Brain microvascular endothelial cell (primary cell): ENCODE results near the gene FGF22.

Source experiments
- DNase-seq: peaks from one replicate; pipeline ENCODE4 v3.0.0-alpha.2; 2020
- H3K27ac ChIP-seq: fragments of 250-450 bp; sonication (Bioruptor Pico); 2 replicates; pipeline ENCODE4 v1.5.1; 2020; ENCODE audit warnings: mild to moderate bottlenecking, moderate library complexity
- H3K27me3 ChIP-seq: fragments of 250-450 bp; sonication (Bioruptor Pico); replicated peaks from 2 replicates; pipeline ENCODE4 v1.5.1; 2020; ENCODE audit warnings: mild to moderate bottlenecking
- H3K36me3 ChIP-seq: fragments of 250-450 bp; sonication (Bioruptor Pico); replicated peaks from 2 replicates; pipeline ENCODE4 v1.5.1; 2020; ENCODE audit warnings: mild to moderate bottlenecking
- H3K4me3 ChIP-seq: 2 replicates; pipeline ENCODE4 v1.5.1; 2011; ENCODE audit warnings: low read depth, mild to moderate bottlenecking, control low read depth, low read length, moderate library complexity
- in situ Hi-C: cut with HindIII; loops from 2 replicates; pipeline ENCODE4 v1.10.0; 2017; ENCODE audit warnings: low sequenced_read_pairs, low pct_ligation_motif_present
- TF ChIP-seq, protein P1 (sequence below): IDR thresholded peaks from 2 replicates; pipeline ENCODE4 v1.5.1; 2011; ENCODE audit warnings: low read depth, mild to moderate bottlenecking, moderate library complexity, low read length, control low read depth, inconsistent platforms; ENCODE audit errors: missing control alignments

Gene FGF22

DNA sequence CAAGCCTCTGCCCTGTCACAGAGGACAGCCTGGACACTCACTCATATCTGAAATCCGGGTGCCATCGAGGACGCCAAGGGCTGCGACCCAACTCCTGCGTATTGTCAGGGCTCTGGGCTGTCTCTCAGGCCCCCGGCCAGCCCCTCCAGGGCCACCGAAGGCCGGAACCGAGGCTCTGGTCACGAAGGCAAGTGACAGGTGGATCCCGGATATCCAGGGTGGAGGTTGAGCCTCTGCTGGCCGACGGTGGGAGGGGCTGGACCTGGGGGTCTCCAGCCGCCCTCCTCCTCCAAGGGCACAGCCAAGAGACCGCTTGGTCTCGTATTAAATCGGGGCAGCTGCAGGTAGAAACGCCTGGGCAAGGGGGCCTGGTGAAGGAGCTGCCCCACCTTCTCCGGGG lies 17.9 kb downstream of the FGF22 start:
- in situ Hi-C loops: no loop called here
- DNase-seq: no peak
- H3K36me3 ChIP-seq: peaks cover 29% of the 10 kb centered on the region
- H3K27ac ChIP-seq: no peak overlapping the region
- no peak overlapping the region for H3K4me3 ChIP-seq
- TF ChIP-seq, protein P1, sequence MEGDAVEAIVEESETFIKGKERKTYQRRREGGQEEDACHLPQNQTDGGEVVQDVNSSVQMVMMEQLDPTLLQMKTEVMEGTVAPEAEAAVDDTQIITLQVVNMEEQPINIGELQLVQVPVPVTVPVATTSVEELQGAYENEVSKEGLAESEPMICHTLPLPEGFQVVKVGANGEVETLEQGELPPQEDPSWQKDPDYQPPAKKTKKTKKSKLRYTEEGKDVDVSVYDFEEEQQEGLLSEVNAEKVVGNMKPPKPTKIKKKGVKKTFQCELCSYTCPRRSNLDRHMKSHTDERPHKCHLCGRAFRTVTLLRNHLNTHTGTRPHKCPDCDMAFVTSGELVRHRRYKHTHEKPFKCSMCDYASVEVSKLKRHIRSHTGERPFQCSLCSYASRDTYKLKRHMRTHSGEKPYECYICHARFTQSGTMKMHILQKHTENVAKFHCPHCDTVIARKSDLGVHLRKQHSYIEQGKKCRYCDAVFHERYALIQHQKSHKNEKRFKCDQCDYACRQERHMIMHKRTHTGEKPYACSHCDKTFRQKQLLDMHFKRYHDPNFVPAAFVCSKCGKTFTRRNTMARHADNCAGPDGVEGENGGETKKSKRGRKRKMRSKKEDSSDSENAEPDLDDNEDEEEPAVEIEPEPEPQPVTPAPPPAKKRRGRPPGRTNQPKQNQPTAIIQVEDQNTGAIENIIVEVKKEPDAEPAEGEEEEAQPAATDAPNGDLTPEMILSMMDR: no peak
- no peaks in the 10 kb centered on the region for H3K27me3 ChIP-seq

GRCh38 chr19:658059-658839 lies 18.6 kb downstream of the FGF22 start:
- Histone ChIP-seq H3K27ac (no peak overlapping the region), H3K27me3 (no peaks in the 10 kb centered on the region), H3K36me3 (peaks cover 25% of the 10 kb centered on the region), H3K4me3 (no peak overlapping the region)
- in situ Hi-C loops: no loop called here
- TF ChIP-seq, protein P1: no peak
- DNase-seq: no peak

DNA sequence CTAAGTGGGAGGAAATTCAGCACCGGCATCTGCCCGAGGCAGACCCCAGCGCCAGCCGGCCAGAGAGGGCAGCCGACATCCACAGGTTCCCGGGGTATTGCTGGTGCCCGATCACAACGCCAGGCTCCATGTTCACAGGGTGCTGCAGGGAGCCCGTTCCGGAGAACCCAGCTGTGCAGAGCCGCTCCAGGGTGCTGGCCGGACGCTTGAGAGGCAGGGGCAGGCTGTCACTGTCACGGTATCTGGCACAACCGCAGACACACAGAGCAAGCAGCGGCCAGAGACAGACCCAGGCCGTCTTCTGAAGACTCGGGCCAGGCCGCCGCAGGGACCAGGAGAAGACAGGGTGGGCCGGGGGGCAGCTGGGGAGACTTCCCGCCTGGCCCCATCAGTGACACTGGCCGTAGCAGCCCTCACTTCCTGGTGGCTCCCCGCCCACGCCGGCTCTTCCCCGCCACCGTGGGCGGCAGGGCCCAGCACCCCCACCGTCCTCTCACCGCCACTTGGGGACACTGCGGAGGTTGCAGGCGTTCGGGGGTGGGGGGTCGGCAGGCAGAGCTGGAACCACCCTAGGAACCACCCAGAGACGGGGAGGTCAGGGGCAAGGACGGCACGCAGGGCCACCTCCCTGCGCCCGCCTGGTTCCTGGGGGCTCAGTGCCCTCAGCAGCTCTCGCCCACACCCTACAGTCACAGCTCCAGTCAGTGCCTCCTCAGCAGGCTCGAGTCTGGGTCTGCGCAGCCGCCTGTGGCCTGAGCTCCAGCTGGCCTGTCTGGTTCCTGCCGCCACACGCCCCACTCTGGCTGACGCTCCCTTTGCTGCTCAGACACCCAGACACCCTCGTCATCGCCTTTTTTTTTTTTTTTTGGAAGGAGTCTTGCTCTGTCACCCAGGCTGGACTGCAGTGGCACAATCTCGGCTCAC lies 19.5 kb downstream of the FGF22 start:
- peak; percentile 35 for DNase-seq
- Histone ChIP-seq H3K27me3 (no peaks in the 10 kb centered on the region), H3K36me3 (peaks cover 16% of the 10 kb centered on the region), H3K27ac (peak overlapping the region; percentile 50), H3K4me3 (no peak overlapping the region)
- TF ChIP-seq, protein P1: no peak
- in situ Hi-C loops: no loop called here

DNA sequence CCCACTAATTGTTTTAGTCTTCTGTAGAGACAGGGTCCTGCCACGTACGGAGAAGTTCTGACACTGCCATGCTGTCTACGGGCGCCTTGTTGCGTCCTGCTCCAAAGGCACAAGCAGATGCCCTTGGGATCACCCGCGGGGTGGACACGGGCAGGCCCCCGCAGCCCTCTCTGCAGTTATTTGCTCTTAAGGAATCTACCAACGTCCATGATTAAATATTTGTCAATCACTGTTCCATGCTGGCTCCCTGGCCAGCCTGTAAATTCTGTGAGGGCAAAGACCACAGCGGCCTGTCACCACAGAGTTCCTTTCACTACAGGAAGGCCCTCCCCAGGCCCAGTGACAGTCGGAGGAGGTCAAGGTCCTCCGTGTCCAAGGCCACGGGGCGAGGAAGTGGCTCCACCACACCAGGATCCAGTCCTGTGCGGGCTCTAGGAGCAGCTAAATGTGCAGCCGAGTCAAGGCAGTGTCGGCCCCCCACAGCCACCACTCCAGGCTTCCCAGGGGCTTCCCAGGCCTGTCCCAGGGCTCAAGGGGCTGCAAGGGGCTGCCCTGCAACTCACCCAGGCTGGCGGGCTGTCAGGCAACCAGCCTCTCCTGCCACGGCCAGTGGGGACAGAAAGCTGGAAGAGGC lies 21.2 kb downstream of the FGF22 start:
- Histone ChIP-seq H3K27me3 (no peaks in the 10 kb centered on the region), H3K27ac (peak overlapping the region; percentile 87), H3K4me3 (peak overlapping the region; percentile 88), H3K36me3 (peaks cover 14% of the 10 kb centered on the region)
- no peak for DNase-seq
- in situ Hi-C loops: no loop called here
- TF ChIP-seq, protein P1: no peak

- Histone ChIP-seq H3K27ac (peak overlapping the region; percentile 87), H3K4me3 (peak overlapping the region; percentile 88), H3K27me3 (no peaks in the 10 kb centered on the region), H3K36me3 (peaks cover 10% of the 10 kb centered on the region)
- in situ Hi-C loops: no loop called here
- no peak for DNase-seq
- TF ChIP-seq, protein P1: no peak
Observed at GRCh38 chr19:661427-662196, 21.9 kb downstream of the FGF22 start.
